GM21423 (cell line): ENCODE measurements around the gene PAX2.

Source experiments
- ATAC-seq: cut with Tn5 transposase; IDR thresholded peaks from one replicate; pipeline ENCODE4 v1.9.1; 2021; ENCODE audit warnings: mild to moderate bottlenecking, moderate library complexity; ENCODE audit not compliant: unreplicated experiment

Gene PAX2

DNA sequence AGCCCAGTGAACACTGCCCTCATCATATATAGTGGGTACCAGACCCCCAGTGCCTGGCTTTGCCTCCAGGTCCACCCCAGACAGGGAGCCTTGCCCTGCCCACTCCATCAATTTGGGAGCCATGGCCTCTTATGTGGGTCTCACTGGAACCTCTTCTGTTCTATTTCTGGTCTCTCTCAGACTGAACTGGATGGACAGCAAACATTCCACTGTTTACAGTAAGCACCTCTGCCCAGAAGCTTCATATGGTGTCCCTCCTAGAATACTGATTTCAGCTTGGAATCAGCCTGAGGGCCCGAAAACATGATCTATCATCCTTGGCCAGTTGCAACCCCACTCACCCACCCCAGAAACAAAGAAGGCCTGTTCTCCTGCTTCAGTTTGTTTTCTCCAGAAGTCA lies 86.4 kb downstream of the PAX2 start:
- ATAC-seq: no peak

DNA sequence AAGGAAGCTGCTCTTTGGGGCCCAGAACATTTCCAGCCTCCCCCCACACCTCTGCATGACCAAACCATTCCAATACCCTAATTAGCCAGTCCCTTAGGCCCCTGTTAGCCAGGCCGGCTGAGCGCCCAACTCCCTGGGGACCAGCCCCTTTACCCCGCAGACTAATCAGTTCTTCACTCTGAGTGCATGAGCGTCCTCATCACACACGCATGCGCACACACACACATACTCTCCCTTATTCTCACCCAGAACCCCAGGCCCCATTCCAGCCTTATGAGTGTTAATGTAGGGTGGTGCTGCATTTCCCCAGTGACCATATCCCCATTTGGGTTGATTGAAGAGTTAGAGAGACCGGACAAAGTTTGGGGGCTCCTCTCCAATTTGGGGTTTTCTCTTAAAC lies 90.4 kb downstream of the PAX2 start:
- ATAC-seq: no peak

- ATAC-seq: no peak
Observed at GRCh38 chr10:100836891-100837290, 91.5 kb downstream of the PAX2 start.

DNA sequence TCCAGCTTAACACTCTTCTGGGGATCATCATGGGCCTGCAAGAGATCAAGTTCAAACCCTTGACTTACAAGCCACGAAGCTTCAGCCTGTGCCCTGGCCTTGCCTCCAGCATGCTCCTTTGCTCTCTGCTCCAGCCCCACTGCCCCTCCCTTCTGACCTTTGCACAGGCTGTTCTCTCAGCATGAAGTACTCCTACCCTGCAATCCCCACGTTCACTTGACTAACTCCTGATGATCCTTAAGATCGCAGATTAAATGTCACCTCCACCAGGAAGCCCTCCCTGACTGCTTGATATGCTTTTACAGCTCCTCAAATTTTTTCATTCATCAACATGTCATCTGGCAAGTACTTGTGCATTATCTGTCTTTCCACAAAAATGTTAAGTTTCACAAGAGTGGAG lies 91.9 kb downstream of the PAX2 start:
- no peak for ATAC-seq

DNA sequence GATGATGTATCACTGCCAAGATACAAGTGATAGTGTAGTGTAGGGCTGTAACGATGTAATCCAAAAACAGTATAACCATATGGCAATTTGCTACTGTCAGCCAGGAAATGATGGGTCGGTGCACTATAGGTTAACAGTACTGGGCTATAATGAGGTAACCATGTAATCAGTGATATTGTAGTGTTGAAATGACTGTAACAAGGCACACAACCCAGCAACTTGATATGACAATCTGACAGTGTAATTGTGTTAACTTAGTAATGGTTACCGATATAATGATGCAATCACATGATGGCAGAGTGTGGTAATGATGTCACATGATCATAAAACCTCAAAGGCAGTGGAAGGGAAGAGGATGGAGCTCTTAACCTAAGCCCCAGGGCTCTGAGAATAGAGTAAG lies 93.6 kb downstream of the PAX2 start:
- no peak for ATAC-seq

- ATAC-seq: no peak
Observed at GRCh38 chr10:100841528-100841927, 96.1 kb downstream of the PAX2 start.

DNA sequence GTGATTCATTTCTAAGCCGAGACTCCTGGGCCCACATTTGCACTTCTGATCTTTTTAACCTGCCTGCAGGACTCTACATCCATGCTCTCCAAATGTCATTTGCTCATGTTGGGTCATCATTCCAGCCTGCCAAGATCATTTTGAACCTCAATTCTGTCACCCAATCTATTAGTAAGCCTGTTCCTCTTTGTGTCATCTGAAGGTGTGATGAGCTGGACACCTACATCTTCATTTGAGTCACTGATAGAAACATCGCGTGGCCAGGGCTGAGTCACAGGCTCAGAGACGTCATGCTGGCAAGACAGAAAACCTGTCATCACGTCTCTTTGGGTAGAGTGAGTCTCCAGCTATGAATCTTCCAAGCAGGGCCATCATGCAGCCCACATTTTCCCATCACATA lies 102.1 kb downstream of the PAX2 start:
- no peak for ATAC-seq

GRCh38 chr10:100848770-100849169 lies 103.4 kb downstream of the PAX2 start:
- ATAC-seq: no peak

- no peak for ATAC-seq
Observed at GRCh38 chr10:100858261-100858660, 112.9 kb downstream of the PAX2 start.

- no peak for ATAC-seq
Observed at GRCh38 chr10:100858747-100859483, 113.5 kb downstream of the PAX2 start.

DNA sequence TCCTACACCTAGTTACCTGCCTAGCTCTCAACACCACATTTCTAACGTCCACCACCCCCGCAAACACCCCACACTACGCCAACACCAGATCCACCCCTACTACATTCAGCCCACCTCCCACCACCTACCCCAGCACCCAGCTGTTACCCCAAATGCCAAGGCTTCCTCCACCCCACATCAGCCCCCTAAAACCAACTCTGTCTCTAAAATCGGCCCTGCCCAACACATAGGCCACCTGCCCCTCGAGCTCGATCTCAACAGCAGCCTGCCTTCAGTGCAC lies 114.0 kb downstream of the PAX2 start:
- ATAC-seq: no peak

GRCh38 chr10:100863433-100863832 lies 118.1 kb downstream of the PAX2 start:
- no peak for ATAC-seq

DNA sequence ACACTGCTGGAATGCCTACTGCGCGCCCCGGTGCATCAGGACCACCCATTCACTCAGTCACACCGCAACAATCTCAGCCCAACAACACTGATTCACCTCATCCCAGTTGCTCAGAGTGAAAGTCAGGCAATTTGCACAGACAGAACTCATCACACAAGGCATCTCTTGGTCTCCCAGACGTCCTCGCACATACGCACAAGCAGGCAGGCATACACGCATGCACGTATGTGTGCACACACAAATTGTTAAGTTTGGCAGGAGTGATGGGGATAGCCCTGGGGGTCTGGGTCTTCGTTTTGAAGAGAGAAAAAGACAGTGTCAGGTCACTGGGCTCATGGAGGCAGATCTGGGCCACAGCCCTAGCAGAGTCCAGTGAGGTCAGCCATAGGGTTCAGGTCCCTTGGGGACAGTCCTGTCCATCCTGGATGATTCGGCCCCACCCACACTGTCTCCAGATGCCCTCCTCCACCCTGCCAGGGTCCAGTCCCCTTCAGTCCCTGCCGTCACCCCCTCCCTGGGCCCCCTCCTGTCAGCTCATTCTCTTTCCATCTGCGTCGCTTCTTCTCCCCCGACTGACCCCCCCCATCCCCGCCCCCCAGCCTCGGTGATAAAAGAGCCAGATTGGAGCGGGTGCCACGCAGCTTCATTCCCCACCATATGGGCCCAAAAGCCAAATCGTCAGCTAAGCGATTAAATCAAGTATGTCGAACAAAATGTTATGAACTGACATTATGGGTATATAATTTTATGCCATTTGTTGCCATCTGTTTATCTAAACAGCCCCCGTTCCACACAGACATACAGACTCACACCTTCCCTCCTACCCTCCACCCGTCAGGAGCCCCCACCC lies 118.9 kb downstream of the PAX2 start:
- no peak for ATAC-seq

DNA sequence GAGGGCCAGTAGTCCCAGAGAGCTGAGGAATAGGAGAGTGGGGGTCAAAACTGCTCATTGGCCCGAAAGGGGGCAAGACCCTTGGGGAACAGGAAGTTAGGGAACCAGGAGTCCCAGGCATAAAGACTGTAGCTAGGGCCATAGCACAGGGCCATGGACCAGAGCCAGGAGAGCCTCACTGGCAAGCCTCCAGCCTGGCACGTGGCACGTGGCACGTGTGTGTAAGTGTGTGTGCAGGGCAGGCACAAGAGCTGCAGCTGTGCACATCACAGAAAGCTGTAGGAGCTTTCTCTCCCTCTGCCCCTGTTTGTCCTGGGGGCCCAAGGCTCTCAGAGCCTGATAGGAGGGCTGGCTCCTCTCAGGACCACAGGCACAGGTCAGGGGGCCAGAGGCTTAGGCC lies 119.6 kb downstream of the PAX2 start:
- ATAC-seq: no peak

- no peak for ATAC-seq
Observed at GRCh38 chr10:100866010-100866409, 120.6 kb downstream of the PAX2 start.

DNA sequence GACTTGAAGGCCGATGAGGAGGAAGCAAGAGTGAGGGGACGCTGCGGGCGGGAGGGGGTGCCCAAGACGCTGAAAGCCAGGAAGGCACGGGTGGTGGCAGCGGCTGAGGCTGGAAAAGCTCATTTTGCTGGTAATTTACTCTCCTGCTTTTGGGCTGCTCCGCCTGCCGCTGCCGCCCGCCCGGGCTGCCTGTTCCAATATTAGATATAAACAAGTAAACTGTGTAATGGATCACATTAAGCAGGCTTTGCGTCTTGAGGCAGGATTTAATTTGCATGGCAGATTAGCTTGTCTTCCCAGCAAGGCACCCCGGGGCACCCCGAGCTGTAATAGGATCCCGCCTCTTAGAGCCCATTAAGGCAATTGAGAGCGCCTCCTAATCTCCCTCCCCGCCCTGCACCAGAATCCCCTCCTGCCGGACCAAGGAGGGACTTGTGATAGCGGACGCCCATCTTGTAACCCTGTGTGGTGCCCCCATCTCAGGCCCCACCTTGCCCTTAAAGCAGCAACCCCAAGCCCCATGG lies 121.3 kb downstream of the PAX2 start:
- no peak for ATAC-seq

- no peak for ATAC-seq
Observed at GRCh38 chr10:100867261-100867963, 122.0 kb downstream of the PAX2 start.

DNA sequence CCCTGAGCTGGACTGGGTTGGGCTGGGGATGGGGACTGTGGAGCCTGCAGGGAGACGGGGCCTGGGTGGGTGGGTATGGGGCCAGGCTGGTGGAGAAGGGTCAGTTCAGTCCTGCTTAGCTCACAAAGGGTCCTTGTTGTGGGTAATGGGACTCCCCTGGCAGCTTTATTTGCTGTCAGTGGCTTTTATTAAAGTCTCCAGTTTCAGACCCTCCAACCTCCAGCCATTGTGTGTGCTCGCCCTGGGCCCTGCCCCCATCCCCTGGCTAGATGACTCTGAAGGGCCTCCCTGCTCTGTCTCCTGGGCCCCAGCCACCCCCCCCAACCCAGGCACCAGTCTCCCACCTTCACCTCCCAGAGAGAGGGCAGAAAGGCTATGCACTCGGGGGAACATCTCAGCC lies 123.0 kb downstream of the PAX2 start:
- no peak for ATAC-seq

GRCh38 chr10:100869399-100869798 lies 124.0 kb downstream of the PAX2 start:
- no peak for ATAC-seq

DNA sequence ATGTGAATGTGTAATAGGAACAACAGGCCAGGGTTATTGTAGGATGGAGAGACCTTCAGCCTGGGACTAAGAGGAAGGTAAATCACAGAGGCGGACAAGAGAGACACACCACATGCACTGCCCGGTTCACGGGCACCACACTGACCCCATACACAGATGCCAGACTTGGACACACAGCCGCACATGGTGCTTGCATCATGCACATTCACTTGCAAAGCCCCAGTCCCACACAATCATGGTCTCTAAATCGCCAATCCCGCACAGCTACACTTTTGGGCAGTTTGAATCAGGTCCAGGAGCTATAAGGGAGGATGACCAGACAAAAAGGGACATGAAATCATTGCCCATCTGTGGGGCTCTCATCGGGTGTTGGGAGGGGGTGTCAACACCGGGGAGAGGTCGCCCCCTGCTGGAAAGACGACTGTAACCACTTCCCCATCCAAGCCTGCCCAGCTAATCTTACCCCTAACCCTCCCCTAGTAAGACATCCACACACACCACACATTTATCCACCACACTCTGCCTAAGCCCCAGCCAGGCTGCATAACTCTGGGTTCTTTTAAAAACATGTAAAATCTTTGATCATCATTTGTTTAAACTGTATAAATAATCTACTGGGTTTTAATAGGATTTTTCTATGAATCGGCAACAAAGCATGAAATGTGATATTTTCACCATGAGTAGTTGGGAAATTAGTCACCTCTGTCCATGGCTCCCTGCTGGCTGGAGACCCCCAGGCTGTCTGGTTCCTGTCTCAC lies 126.8 kb downstream of the PAX2 start:
- ATAC-seq: no peak
